DMS 273 treated with DMSO at 0.1 percent for 48 hours (cell line): ENCODE measurements around the gene KRTAP10-11.
"Not testable (repeated sequence)": the region's sequence is repeated elsewhere in the genome, so short reads cannot be mapped to it uniquely, and the experiment has no call there.

Experiments
- DNase-seq: peaks from one replicate; lab custom pipeline; 2025; lab: John Stamatoyannopoulos, UW

Gene KRTAP10-11

GRCh38 chr21:44666401-44667320 is 20.4 kb downstream of the KRTAP10-11 start, which contains the start of gene KRTAP12-2:
Gene KRTAP12-2, minus strand, starts transcription at chr21:44666927. Its CDS starts 41 bp downstream, at chr21:44666886.
- peak; percentile 61 for DNase-seq

- no peak for DNase-seq
Measured at GRCh38 chr21:44667612-44668011, 21.4 kb downstream of the KRTAP10-11 start.

- DNase-seq, result no peak
Measured at GRCh38 chr21:44670642-44671432, 24.6 kb downstream of the KRTAP10-11 start.

- no peak for DNase-seq
Measured at GRCh38 chr21:44671911-44672310, 25.7 kb downstream of the KRTAP10-11 start.

GRCh38 chr21:44677881-44678280 is 31.7 kb downstream of the KRTAP10-11 start:
- no peak for DNase-seq

- DNase-seq, result no peak
Measured at GRCh38 chr21:44681152-44681551, 34.9 kb downstream of the KRTAP10-11 start.

GRCh38 chr21:44681861-44682579 is 35.8 kb downstream of the KRTAP10-11 start, which contains the start of gene KRTAP12-1:
Gene KRTAP12-1, minus strand, starts transcription at chr21:44682163. Its CDS starts 40 bp downstream, at chr21:44682123.
- peak; percentile 42 for DNase-seq

GRCh38 chr21:44682580-44683151 is 36.5 kb downstream of the KRTAP10-11 start:
- DNase-seq, result no peak

- no peak for DNase-seq
Measured at GRCh38 chr21:44684077-44684476, 37.9 kb downstream of the KRTAP10-11 start.

GRCh38 chr21:44684483-44684882 is 38.3 kb downstream of the KRTAP10-11 start:
- DNase-seq, result no peak

- DNase-seq, result not testable (repeated sequence)
Measured at GRCh38 chr21:44685050-44685449, 38.8 kb downstream of the KRTAP10-11 start.

- no peak for DNase-seq
Measured at GRCh38 chr21:44686000-44686781, 40.0 kb downstream of the KRTAP10-11 start.

GRCh38 chr21:44686843-44687561 is 40.8 kb downstream of the KRTAP10-11 start:
- DNase-seq, result no peak

- no peak for DNase-seq
Measured at GRCh38 chr21:44687671-44688070, 41.5 kb downstream of the KRTAP10-11 start.

GRCh38 chr21:44689740-44690139 is 43.5 kb downstream of the KRTAP10-11 start:
- not testable (repeated sequence) for DNase-seq

GRCh38 chr21:44691686-44692085 is 45.5 kb downstream of the KRTAP10-11 start:
- no peak for DNase-seq

- DNase-seq, result no peak
Measured at GRCh38 chr21:44692798-44693512, 46.7 kb downstream of the KRTAP10-11 start.

GRCh38 chr21:44694776-44695175 is 48.6 kb downstream of the KRTAP10-11 start:
- no peak for DNase-seq

- no peak for DNase-seq
Measured at GRCh38 chr21:44695184-44695583, 49.0 kb downstream of the KRTAP10-11 start.
